ENCODE results near the gene SLC38A2. TPM values are rescaled to one million over a fixed set of nuclear protein-coding genes. Genes with fewer than 3 reads are reported as not detected.

SLC38A2 gene
- total RNA-seq, result 509 and 565 TPM in 2 replicates

DNA sequence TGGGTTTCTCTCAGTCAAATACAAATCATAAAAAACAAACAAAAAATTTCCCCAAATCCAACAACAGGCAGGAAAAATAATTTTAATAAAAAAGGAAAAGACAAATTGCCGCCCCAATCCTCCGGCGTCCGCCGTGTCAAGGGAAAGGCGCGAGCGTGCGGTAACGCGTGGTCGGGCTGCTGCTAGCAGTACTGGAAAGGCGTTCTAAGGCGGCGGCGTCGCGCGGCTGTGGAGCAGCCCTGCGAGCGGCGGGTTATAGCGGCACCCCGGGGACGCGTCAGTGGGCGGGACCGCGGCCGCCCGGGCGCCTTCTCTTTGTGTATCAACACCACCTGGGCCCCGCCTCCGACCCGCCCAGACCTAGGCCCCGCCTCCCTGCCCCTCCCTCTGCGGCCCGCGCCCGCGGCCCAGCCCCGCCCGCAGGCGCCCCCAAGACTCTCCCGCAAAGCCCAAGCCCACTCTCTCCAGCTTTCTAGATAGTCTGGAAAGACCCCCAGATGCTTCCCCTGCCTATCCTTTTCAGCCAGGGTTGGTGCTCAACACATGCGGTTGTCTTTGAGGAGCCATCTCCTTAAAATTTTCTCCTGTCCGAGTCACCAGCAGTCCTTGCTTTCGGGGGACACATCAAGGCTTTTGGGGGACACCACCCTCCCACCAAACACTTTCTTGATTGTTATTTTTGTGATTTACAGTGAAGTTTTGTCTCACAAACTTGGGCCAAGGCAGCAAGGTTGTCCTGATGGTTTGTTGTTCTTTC is at the start of gene SLC38A2:
SLC38A2 (minus strand) TSS at position 230 of the 757 bp plus-strand sequence. CDS start 1,480 bp downstream, outside the sequence.

Other genes starting within 250 kb of the SLC38A2 start
- 18.5 and 27.6 TPM in 2 replicates for gene SLC38A1, start 103.7 kb downstream of the SLC38A2 start, total RNA-seq